Smooth muscle cell (in vitro differentiated cells): ENCODE data around the gene FRMD4A. TPM values are rescaled to one million over a fixed set of nuclear protein-coding genes. Genes with fewer than 3 reads are reported as not detected.

ENCODE experiments used
- DNase-seq: peaks from one replicate; lab custom pipeline; 2025; ENCODE audit not compliant: unreplicated experiment; lab: John Stamatoyannopoulos, UW
- H2AFZ ChIP-seq: fragments of 200-600 bp; sonication (generic); 2 replicates; pipeline ENCODE4 v1.6.0; 2016; ENCODE audit warnings: antibody characterized with exemption, low read depth, mild to moderate bottlenecking
- H3F3A ChIP-seq: fragments of 200-600 bp; sonication (generic); 2 replicates; pipeline ENCODE4 v1.6.0; 2017; ENCODE audit warnings: antibody characterized with exemption, low read depth
- H3K27ac ChIP-seq: fragments of 200-600 bp; sonication (generic); 2 replicates; pipeline ENCODE4 v1.5.1; 2016; ENCODE audit warnings: low read depth, mild to moderate bottlenecking
- H3K27me3 ChIP-seq: fragments of 200-600 bp; sonication (generic); 2 replicates; pipeline ENCODE4 v1.6.1; 2016; ENCODE audit warnings: low read depth, mild to moderate bottlenecking
- H3K36me3 ChIP-seq: fragments of 200-600 bp; sonication (generic); 2 replicates; pipeline ENCODE4 v1.5.1; 2016; ENCODE audit warnings: low read depth
- H3K4me1 ChIP-seq: fragments of 200-600 bp; sonication (generic); 2 replicates; pipeline ENCODE4 v1.5.1; 2016; ENCODE audit warnings: low read depth
- H3K4me2 ChIP-seq: fragments of 200-600 bp; sonication (generic); 2 replicates; pipeline ENCODE4 v1.6.0; 2016; ENCODE audit warnings: mild to moderate bottlenecking
- H3K4me3 ChIP-seq: fragments of 200-600 bp; sonication (generic); 2 replicates; pipeline ENCODE4 v1.5.1; 2016; ENCODE audit warnings: mild to moderate bottlenecking
- H3K79me2 ChIP-seq: fragments of 200-600 bp; sonication (generic); 2 replicates; pipeline ENCODE4 v1.6.0; 2016; ENCODE audit warnings: low read depth, mild to moderate bottlenecking
- H3K9ac ChIP-seq: fragments of 200-600 bp; sonication (generic); 2 replicates; pipeline ENCODE4 v1.6.0; 2016; ENCODE audit warnings: low read depth
- H3K9me3 ChIP-seq: fragments of 200-600 bp; sonication (generic); replicated peaks from 2 replicates; pipeline ENCODE4 v1.5.1; 2016; ENCODE audit warnings: low read depth
- H4K20me1 ChIP-seq: fragments of 200-600 bp; sonication (generic); 2 replicates; pipeline ENCODE4 v1.6.0; 2016; ENCODE audit warnings: low read depth
- WGBS: methylation state at CpG from one replicate; pipeline ENCODE4 v1.1.7; 2016; ENCODE audit warnings: low lambda C conversion rate; 5-methylcytosine and 5-hydroxymethylcytosine counted together
- polyA plus RNA-seq: library from polyadenylated mRNA; unstranded; fragments of >200 nt; fragmentation: Nextera tagmentation; extraction: Ambion mirVana; gene quantifications from 2 replicates; pipeline ENCODE4 v1.2.1, GENCODE V29; 2016
- total RNA-seq: library from RNA; depleted of rRNA; stranded (reverse); fragments of >200 nt; gene quantifications from 2 replicates; pipeline ENCODE4 v1.2.3, GENCODE V29; 2014
- TF ChIP-seq, protein P1 (sequence below): fragments of 200-600 bp; sonication (generic); IDR thresholded peaks from 2 replicates; pipeline ENCODE4 v1.5.1; 2017; ENCODE audit warnings: borderline replicate concordance, mild to moderate bottlenecking, antibody characterized with exemption; ENCODE audit not compliant: insufficient read depth, poor library complexity, severe bottlenecking

FRMD4A gene
- total and polyA plus RNA-seq, 2 experiments from 2014 or later: 3.0 to 5.4 TPM

GRCh38 chr10:14180911-14181566 lies 149.7 kb downstream of the FRMD4A start:
- H4K20me1 ChIP-seq: no peaks in the 10 kb centered on the region
- H3K9ac ChIP-seq: no peak overlapping the region
- H3K4me1 ChIP-seq: peaks cover 4% of the 10 kb centered on the region
- H3K4me2 ChIP-seq: no peak overlapping the region
- H3K27ac ChIP-seq: no peak overlapping the region
- TF ChIP-seq, protein P1, sequence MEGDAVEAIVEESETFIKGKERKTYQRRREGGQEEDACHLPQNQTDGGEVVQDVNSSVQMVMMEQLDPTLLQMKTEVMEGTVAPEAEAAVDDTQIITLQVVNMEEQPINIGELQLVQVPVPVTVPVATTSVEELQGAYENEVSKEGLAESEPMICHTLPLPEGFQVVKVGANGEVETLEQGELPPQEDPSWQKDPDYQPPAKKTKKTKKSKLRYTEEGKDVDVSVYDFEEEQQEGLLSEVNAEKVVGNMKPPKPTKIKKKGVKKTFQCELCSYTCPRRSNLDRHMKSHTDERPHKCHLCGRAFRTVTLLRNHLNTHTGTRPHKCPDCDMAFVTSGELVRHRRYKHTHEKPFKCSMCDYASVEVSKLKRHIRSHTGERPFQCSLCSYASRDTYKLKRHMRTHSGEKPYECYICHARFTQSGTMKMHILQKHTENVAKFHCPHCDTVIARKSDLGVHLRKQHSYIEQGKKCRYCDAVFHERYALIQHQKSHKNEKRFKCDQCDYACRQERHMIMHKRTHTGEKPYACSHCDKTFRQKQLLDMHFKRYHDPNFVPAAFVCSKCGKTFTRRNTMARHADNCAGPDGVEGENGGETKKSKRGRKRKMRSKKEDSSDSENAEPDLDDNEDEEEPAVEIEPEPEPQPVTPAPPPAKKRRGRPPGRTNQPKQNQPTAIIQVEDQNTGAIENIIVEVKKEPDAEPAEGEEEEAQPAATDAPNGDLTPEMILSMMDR: no peak
- no peaks in the 10 kb centered on the region for H3K79me2 ChIP-seq
- no peak for DNase-seq
- H2AFZ ChIP-seq: no peak overlapping the region
- no peaks in the 10 kb centered on the region for H3F3A ChIP-seq
- H3K9me3 ChIP-seq: no peaks in the 10 kb centered on the region
- H3K36me3 ChIP-seq: no peaks in the 10 kb centered on the region
- no peak overlapping the region for H3K4me3 ChIP-seq
- WGBS: 62% methylated on average over 13 of the region's 13 CpGs
- peaks cover 17% of the 10 kb centered on the region for H3K27me3 ChIP-seq

DNA sequence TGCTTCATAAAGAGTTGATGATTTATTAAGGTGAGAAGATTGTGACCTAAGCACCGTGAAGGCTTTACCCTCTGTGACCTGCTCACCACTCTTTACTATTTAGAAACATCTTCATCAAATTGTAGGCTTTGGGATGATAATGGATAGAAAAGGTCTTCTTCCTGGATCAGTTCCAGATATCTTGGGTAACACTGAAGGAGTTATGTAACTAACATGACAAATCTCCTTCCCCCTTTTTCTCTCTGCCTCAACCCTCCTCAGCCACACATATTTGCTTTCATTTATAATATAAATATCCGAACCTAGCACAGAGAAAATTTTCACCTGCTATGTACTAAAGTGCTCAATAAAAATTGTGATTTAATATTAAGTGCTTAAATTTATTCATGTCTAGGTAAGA lies 151.5 kb downstream of the FRMD4A start:
- Histone ChIP-seq H3K9ac (no peak overlapping the region), H3F3A (no peaks in the 10 kb centered on the region), H3K4me1 (peaks cover 2% of the 10 kb centered on the region), H3K36me3 (no peaks in the 10 kb centered on the region), H3K4me2 (no peak overlapping the region), H3K9me3 (no peaks in the 10 kb centered on the region), H4K20me1 (no peaks in the 10 kb centered on the region), H3K4me3 (no peak overlapping the region), H3K27me3 (peaks cover 35% of the 10 kb centered on the region), H2AFZ (no peak overlapping the region), H3K27ac (no peak overlapping the region), H3K79me2 (no peaks in the 10 kb centered on the region)
- DNase-seq: no peak
- TF ChIP-seq, protein P1: no peak
- 40% methylated on average over 2 of the region's 2 CpGs for WGBS

- H3K4me3 ChIP-seq: peak overlapping the region; percentile 54
- H3K36me3 ChIP-seq: no peaks in the 10 kb centered on the region
- H3K27ac ChIP-seq: no peak overlapping the region
- TF ChIP-seq, protein P1: no peak
- H3K9me3 ChIP-seq: no peaks in the 10 kb centered on the region
- no peak overlapping the region for H3K9ac ChIP-seq
- no peak for DNase-seq
- WGBS: 8% methylated on average over 29 of the region's 32 CpGs
- peak overlapping the region; percentile 95 for H3K4me2 ChIP-seq
- peak overlapping the region; percentile 91 for H2AFZ ChIP-seq
- peaks cover 10% of the 10 kb centered on the region for H3K4me1 ChIP-seq
- H4K20me1 ChIP-seq: no peaks in the 10 kb centered on the region
- H3F3A ChIP-seq: no peaks in the 10 kb centered on the region
- H3K27me3 ChIP-seq: peaks cover 87% of the 10 kb centered on the region
- H3K79me2 ChIP-seq: no peaks in the 10 kb centered on the region
Observed at GRCh38 chr10:14173706-14174594, 156.8 kb downstream of the FRMD4A start.

- no peak for DNase-seq
- Histone ChIP-seq H3K4me2 (peak overlapping the region; percentile 95), H2AFZ (peak overlapping the region; percentile 91), H3K36me3 (no peaks in the 10 kb centered on the region), H3K79me2 (no peaks in the 10 kb centered on the region), H3K27me3 (peaks cover 88% of the 10 kb centered on the region), H3F3A (no peaks in the 10 kb centered on the region), H3K9ac (no peak overlapping the region), H3K4me1 (peaks cover 10% of the 10 kb centered on the region), H3K27ac (no peak overlapping the region), H4K20me1 (no peaks in the 10 kb centered on the region), H3K9me3 (no peaks in the 10 kb centered on the region), H3K4me3 (peak overlapping the region; percentile 54)
- 16% methylated on average over 6 of the region's 6 CpGs for WGBS
- TF ChIP-seq, protein P1: no peak
Observed at GRCh38 chr10:14173391-14173705, 157.4 kb downstream of the FRMD4A start.
